ENCODE measurements around the gene CYB561D2.

Gene CYB561D2

GRCh38 chr3:50380405-50381085 is 29.9 kb downstream of the CYB561D2 start:
- TF ChIP-seq, protein P1, sequence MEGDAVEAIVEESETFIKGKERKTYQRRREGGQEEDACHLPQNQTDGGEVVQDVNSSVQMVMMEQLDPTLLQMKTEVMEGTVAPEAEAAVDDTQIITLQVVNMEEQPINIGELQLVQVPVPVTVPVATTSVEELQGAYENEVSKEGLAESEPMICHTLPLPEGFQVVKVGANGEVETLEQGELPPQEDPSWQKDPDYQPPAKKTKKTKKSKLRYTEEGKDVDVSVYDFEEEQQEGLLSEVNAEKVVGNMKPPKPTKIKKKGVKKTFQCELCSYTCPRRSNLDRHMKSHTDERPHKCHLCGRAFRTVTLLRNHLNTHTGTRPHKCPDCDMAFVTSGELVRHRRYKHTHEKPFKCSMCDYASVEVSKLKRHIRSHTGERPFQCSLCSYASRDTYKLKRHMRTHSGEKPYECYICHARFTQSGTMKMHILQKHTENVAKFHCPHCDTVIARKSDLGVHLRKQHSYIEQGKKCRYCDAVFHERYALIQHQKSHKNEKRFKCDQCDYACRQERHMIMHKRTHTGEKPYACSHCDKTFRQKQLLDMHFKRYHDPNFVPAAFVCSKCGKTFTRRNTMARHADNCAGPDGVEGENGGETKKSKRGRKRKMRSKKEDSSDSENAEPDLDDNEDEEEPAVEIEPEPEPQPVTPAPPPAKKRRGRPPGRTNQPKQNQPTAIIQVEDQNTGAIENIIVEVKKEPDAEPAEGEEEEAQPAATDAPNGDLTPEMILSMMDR (IDR thresholded peaks at IDR 0.05; ENCODE audit: low read depth, low read length, missing control alignments), result no peak

DNA sequence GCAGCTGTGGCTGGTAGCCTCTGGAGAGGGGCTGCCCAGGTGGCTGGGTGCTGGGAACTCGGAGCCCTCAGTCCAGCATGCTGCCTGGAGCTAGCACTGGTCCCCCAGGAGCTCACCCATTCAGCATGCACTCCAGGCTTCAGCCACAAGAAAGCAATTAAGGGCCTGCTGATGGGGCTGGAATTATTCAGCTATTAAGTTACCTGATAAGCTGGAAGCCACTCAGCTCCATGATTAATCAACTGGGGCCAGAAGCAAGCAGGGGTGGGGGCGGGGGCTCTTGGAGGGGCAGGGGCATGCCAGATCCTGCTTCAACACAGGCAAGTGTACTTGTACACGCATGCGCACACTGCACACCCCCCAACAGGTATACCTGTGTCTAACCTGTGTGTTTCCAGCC is 30.7 kb downstream of the CYB561D2 start:
- no peak overlapping the region for H3K4me3 ChIP-seq (ENCODE audit: low read depth, low read length)
- TF ChIP-seq, protein P1 (IDR thresholded peaks at IDR 0.05; ENCODE audit: low read depth, low read length, missing control alignments), result no peak
- in situ Hi-C loops (cut with HindIII; ENCODE audit: low sequenced_read_pairs), result no loop called here
- no peak for DNase-seq (ENCODE audit: low read depth)

More at GRCh38 chr3:50380405-50381085, 29.9 kb downstream of the CYB561D2 start:
- DNase-seq (ENCODE audit: low read depth), result no peak
- in situ Hi-C loops (cut with HindIII; ENCODE audit: low sequenced_read_pairs), result no loop called here
- H3K4me3 ChIP-seq (ENCODE audit: low read depth, low read length), result no peak overlapping the region

DNA sequence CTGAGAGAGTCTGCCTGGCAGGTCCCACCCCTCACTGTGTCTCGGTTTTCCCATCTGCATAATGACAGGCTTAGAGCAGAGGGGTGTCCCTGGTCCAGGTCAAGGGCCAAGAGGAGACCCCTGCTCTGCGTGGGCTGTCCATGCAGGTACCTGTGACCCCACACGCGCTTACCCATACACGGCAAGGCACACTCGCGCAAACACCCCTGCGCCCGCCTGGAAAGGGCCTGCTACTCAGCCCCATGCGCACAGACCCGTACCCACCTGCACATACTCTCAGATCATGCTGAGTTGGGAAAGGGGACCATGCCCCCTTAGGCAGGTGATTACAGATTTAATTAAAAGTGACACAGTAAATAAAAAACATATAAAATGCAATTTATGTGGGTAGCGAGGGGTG is 32.1 kb downstream of the CYB561D2 start:
- DNase-seq (ENCODE audit: low read depth), result no peak
- TF ChIP-seq, protein P1 (IDR thresholded peaks at IDR 0.05; ENCODE audit: low read depth, low read length, missing control alignments), result no peak
- no peak overlapping the region for H3K4me3 ChIP-seq (ENCODE audit: low read depth, low read length)
- in situ Hi-C loops (cut with HindIII; ENCODE audit: low sequenced_read_pairs), result no loop called here

DNA sequence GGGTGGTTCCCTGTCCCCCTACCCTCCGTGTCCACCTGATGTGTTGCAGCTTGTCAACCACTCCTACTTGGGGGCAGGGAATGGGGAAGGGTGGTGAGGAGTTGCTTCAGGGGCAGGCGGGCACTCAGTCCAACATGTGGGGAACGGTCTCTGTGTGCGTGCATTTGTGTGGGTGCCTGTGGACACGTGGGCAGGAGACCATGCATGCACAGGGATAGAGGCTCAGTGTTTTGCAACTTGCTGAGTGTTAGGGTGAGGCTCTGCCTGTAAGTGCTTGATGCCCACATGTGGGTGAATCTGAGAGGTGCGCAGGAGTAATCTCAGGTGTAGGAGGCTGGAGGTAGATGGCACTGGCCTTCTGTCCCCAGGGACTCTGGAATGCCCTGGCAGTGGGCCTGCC is 33.1 kb downstream of the CYB561D2 start:
- TF ChIP-seq, protein P1 (IDR thresholded peaks at IDR 0.05; ENCODE audit: low read depth, low read length, missing control alignments), result no peak
- H3K4me3 ChIP-seq (ENCODE audit: low read depth, low read length), result no peak overlapping the region
- DNase-seq (ENCODE audit: low read depth), result no peak
- in situ Hi-C loops (cut with HindIII; ENCODE audit: low sequenced_read_pairs), result no loop called here

DNA sequence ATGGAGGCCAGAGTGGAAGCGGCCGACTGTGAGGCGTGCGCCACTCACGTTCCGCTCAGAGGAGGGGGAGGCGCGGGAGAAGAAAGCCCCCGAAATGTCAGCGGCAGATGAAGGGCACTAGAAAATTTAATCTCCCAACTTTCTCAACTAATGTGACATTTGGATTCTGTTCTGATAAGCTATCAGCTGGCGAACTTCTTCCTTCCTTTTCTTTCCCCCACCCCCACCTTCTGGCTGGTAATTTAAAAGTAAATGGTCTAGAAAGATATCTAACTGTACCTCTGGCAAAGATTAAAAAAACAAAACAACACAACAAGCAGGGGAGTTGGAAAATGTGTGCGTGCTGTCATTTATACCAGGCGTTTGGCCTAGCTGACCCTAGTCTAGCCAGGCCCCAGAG is 35.1 kb downstream of the CYB561D2 start:
- TF ChIP-seq, protein P1 (IDR thresholded peaks at IDR 0.05; ENCODE audit: low read depth, low read length, missing control alignments), result no peak
- in situ Hi-C loops (cut with HindIII; ENCODE audit: low sequenced_read_pairs), result no loop called here
- no peak overlapping the region for H3K4me3 ChIP-seq (ENCODE audit: low read depth, low read length)
- no peak for DNase-seq (ENCODE audit: low read depth)

- in situ Hi-C loops (cut with HindIII; ENCODE audit: low sequenced_read_pairs), result no loop called here
- TF ChIP-seq, protein P1 (IDR thresholded peaks at IDR 0.05; ENCODE audit: low read depth, low read length, missing control alignments), result peak; percentile 57
- H3K4me3 ChIP-seq (ENCODE audit: low read depth, low read length), result no peak overlapping the region
- no peak for DNase-seq (ENCODE audit: low read depth)
These were observed 37.5 kb downstream of the CYB561D2 start for GRCh38 chr3:50388016-50388719.
